Prostate gland (tissue), 2 donors: ENCODE results near the gene EPX. TPM values are rescaled to one million over a fixed set of nuclear protein-coding genes. Genes with fewer than 3 reads are reported as not detected.

ENCODE experiments used
- DNase-seq: peaks from one replicate; pipeline ENCODE4 v3.0.0-alpha.2; 2019; ENCODE audit warnings: low spot score
- H3K27ac ChIP-seq, 2 donors: fragments of 200-600 bp; sonication (generic); 2 replicates each; pipeline ENCODE4 v1.5.1; 2017 to 2019
- H3K27me3 ChIP-seq: fragments of 200-600 bp; sonication (generic); replicated peaks from 2 replicates; pipeline ENCODE4 v1.5.1; 2019; ENCODE audit not compliant: insufficient read depth
- H3K36me3 ChIP-seq, 2 donors: fragments of 200-600 bp; sonication (generic); 1 replicate in 1 of 2; 2 replicates in 1 of 2; pipeline versions ENCODE4 v1.5.1 to v1.8.1; 2017 to 2019
- H3K4me1 ChIP-seq: fragments of 200-600 bp; sonication (generic); replicated peaks from 2 replicates; pipeline ENCODE4 v1.5.1; 2019
- H3K4me3 ChIP-seq, 2 donors: fragments of 200-600 bp; sonication (generic); 2 replicates each; pipeline ENCODE4 v1.5.1; 2017 to 2019
- H3K9me3 ChIP-seq: fragments of 200-600 bp; sonication (generic); 2 replicates; pipeline ENCODE4 v1.5.1; 2017
- POLR2A ChIP-seq: fragments of 450-650 bp; IDR thresholded peaks from one replicate; pipeline ENCODE4 v1.6.1; 2016; ENCODE audit warnings: antibody characterized with exemption, mild to moderate bottlenecking
- POLR2AphosphoS5 ChIP-seq: sonication (generic); formaldehyde crosslinking; IDR thresholded peaks from one replicate; pipeline ENCODE4 v1.6.1; 2017; ENCODE audit warnings: antibody characterized with exemption
- WGBS: methylation state at CpG from one replicate; pipeline ENCODE4 v1.1.5; 2018; 5-methylcytosine and 5-hydroxymethylcytosine counted together
- intact Hi-C: fragments of 100-400 bp; cut with DNase I; formaldehyde crosslinking; loops from one replicate; pipeline ENCODE4 v1.14.2; 2022
- total RNA-seq, 2 donors: library from RNA; depleted of rRNA; stranded (reverse); fragments of >200 nt; gene quantifications; one replicate each; pipeline ENCODE4 v1.1.0, GENCODE V29; 2016
- TF ChIP-seq, protein P1 (sequence below), 4 experiments: fragments of 200-600 bp in 2 of 4; fragments of 450-650 bp in 2 of 4; sonication (generic) in 2 of 4; IDR thresholded peaks; 1 replicate in 3 of 4; 2 replicates in 1 of 4; pipeline ENCODE4 v1.5.1; 2016 to 2019; ENCODE audit warnings: antibody characterized with exemption in 4 of 4, mild to moderate bottlenecking in 2 of 4, moderate library complexity in 2 of 4

Gene EPX
- total RNA-seq, 2 donors from 2014 or later, result not detected

DNA sequence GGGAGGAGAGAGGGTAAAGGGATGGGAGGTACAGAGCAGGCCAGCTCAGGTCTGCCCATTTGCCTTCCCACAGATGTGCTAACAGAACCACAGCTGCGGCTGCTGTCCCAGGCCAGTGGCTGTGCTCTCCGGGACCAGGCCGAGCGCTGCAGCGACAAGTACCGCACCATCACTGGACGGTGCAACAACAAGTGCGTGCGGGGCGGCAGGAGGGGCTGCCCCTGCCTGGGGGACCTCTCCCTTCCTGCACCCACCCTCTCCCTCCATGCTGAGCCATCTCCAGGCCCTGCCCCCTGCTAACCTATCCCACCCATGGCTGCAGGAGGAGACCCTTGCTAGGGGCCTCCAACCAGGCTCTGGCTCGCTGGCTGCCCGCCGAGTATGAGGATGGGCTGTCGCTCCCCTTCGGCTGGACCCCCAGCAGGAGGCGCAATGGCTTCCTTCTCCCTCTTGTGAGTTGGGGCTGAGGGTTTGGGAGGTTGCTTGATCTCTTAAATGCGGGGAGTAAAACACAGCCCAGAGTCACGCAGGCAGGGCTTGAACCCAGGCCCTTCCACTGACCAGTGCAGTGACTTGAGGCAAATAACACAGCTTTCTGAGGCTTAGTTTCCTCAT is 1.2 kb downstream of the EPX start:
- Histone ChIP-seq H3K4me1 (no peaks in the 10 kb centered on the region), H3K9me3 (no peaks in the 10 kb centered on the region), H3K36me3 (no peaks in the 10 kb centered on the region), H3K27ac (no peak overlapping the region), H3K4me3 (no peak overlapping the region), H3K27me3 (peaks cover 8% of the 10 kb centered on the region)
- intact Hi-C loops, result no loop called here
- DNase-seq, result no peak
- 73% methylated on average over 18 of the region's 18 CpGs for WGBS
- no peak for TF ChIP-seq POLR2AphosphoS5
- no peak for TF ChIP-seq POLR2A
- TF ChIP-seq, protein P1, sequence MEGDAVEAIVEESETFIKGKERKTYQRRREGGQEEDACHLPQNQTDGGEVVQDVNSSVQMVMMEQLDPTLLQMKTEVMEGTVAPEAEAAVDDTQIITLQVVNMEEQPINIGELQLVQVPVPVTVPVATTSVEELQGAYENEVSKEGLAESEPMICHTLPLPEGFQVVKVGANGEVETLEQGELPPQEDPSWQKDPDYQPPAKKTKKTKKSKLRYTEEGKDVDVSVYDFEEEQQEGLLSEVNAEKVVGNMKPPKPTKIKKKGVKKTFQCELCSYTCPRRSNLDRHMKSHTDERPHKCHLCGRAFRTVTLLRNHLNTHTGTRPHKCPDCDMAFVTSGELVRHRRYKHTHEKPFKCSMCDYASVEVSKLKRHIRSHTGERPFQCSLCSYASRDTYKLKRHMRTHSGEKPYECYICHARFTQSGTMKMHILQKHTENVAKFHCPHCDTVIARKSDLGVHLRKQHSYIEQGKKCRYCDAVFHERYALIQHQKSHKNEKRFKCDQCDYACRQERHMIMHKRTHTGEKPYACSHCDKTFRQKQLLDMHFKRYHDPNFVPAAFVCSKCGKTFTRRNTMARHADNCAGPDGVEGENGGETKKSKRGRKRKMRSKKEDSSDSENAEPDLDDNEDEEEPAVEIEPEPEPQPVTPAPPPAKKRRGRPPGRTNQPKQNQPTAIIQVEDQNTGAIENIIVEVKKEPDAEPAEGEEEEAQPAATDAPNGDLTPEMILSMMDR (IDR thresholded peaks at IDR 0.05), result no peak

DNA sequence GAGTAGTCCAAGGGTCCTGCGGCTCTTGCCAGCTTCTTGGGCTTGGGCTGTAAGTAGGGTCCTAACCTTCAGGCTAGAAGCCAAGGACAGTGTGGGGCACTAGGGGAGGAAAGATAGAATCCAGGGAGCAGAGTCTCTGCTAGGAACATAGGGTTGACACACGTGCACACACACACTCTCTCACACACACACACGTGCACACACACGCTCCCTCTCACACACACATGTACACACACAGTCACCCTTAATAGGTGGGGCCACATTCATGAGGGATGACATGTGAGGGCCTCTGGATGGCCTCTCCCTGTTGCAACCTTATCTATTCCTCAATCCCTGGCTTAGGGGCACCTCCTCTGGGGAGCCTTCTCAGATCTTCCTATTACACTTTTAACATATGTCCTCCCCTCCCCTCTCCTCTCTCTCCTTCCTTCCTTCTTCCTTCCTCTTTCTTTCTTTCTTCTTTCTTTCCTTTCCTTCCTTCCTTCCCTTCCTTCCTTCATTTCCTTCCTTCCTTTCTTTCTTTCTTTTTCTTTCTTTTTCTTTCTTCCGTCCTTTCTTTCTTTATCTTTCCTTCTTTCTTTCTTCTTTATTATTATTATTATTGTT is 3.1 kb downstream of the EPX start:
- 80% methylated on average over 5 of the region's 5 CpGs for WGBS
- H3K4me3 ChIP-seq, result no peak overlapping the region
- no peak for TF ChIP-seq POLR2AphosphoS5
- intact Hi-C loops, result no loop called here
- H3K27me3 ChIP-seq, result peaks cover 6% of the 10 kb centered on the region
- DNase-seq, result no peak
- no peaks in the 10 kb centered on the region for H3K9me3 ChIP-seq
- H3K27ac ChIP-seq, result no peak overlapping the region
- no peaks in the 10 kb centered on the region for H3K4me1 ChIP-seq
- no peaks in the 10 kb centered on the region for H3K36me3 ChIP-seq

DNA sequence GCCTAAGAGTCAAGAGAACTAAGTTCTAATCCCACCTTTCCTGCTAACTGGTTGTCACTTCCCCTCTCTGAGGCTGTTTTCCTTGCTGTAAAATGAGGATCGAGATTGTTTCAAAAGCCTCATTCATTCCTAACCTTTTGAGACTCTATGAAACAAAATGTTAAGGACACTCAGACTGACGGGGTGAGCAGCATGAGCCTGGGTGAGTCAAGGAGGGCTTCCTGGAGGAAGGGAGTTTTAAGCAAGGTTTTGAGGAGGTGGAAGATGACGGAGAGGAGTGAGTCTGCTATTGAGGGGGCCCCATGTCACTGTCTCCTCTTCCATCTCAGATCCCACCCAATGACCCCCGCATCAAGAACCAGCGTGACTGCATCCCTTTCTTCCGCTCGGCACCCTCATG is 4.1 kb downstream of the EPX start:
- no peaks in the 10 kb centered on the region for H3K36me3 ChIP-seq
- H3K9me3 ChIP-seq, result no peaks in the 10 kb centered on the region
- H3K27me3 ChIP-seq, result peaks cover 5% of the 10 kb centered on the region
- 88% methylated on average over 7 of the region's 7 CpGs for WGBS
- intact Hi-C loops, result no loop called here
- H3K4me1 ChIP-seq, result no peaks in the 10 kb centered on the region
- TF ChIP-seq, protein P1 (IDR thresholded peaks at IDR 0.05), result no peak
- TF ChIP-seq POLR2A, result no peak
- no peak overlapping the region for H3K4me3 ChIP-seq
- H3K27ac ChIP-seq, result no peak overlapping the region
- no peak for DNase-seq

DNA sequence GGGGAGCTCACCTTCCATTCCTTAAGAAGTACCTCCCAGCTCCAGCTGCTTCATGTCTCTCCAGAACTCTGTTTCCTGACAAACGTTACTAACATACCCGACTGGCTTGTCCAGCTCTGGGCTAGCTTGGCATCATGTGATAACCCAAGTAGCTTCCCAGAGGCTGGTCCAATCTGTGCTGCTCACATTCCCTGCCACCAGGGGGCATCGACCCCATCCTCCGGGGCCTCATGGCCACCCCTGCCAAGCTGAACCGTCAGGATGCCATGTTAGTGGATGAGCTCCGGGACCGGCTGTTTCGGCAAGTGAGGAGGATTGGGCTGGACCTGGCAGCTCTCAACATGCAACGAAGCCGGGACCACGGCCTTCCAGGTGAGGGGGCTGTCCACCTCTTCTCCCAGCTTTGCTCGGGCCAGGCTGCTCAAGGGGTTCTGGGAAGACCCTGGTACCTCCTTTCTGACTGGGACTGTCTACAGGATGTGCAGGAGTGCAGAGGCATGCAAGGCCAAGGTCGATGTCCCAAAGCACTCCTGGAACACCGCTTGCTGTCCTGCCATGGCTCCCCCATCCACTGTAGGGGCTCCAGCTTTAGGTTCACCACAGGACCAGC is 7.6 kb downstream of the EPX start:
- Histone ChIP-seq H3K4me1 (no peaks in the 10 kb centered on the region), H3K9me3 (no peaks in the 10 kb centered on the region), H3K27ac (no peak overlapping the region), H3K36me3 (no peaks in the 10 kb centered on the region), H3K4me3 (no peak overlapping the region), H3K27me3 (no peaks in the 10 kb centered on the region)
- 44% methylated on average over 14 of the region's 14 CpGs for WGBS
- peak; percentile 20 for DNase-seq
- intact Hi-C loops, result no loop called here
- TF ChIP-seq, protein P1 (IDR thresholded peaks at IDR 0.05), result peak in 2 of 4 experiments; percentile 15 to 24
- TF ChIP-seq POLR2A (no peak), POLR2AphosphoS5 (no peak)

DNA sequence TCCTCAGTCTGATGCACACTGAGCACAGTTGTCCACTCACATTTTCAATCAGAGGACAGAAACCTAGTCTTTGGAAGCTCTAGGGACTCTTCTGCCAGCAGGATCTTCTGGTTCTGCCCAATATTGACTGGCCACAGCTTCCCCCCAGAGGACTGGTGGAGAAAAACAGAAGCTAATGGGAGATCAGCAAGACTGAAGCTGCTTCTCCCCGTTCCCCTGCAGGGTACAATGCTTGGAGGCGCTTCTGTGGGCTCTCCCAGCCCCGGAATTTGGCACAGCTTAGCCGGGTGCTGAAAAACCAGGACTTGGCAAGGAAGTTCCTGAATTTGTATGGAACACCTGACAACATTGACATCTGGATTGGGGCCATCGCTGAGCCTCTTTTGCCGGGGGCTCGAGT is 10.3 kb downstream of the EPX start:
- no peaks in the 10 kb centered on the region for H3K27me3 ChIP-seq
- no peak overlapping the region for H3K27ac ChIP-seq
- no peaks in the 10 kb centered on the region for H3K4me1 ChIP-seq
- H3K36me3 ChIP-seq, result no peaks in the 10 kb centered on the region
- H3K4me3 ChIP-seq, result no peak overlapping the region
- 67% methylated on average over 7 of the region's 7 CpGs for WGBS
- no peak for TF ChIP-seq POLR2A
- TF ChIP-seq POLR2AphosphoS5, result no peak
- TF ChIP-seq, protein P1 (IDR thresholded peaks at IDR 0.05), result no peak
- no peak for DNase-seq
- no peaks in the 10 kb centered on the region for H3K9me3 ChIP-seq
- intact Hi-C loops, result no loop called here
